PFSK-1 (cell line): Measurements from ENCODE around the gene PIEZO2.

Source experiments
- FOXP2 ChIP-seq: optimal IDR thresholded peaks from 2 replicates; pipeline ENCODE3; 2011; ENCODE audit warnings: borderline replicate concordance, control low read depth, inconsistent platforms; ENCODE audit not compliant: insufficient read depth; ENCODE audit errors: extremely low read length, extremely low read depth
- POLR2AphosphoS5 ChIP-seq: IDR thresholded peaks from 2 replicates; pipeline ENCODE4 v1.6.1; 2012; ENCODE audit warnings: low read depth, mild to moderate bottlenecking, control low read depth, low read length, moderate library complexity
- SIN3A ChIP-seq: IDR thresholded peaks from 2 replicates; pipeline ENCODE4 v1.6.1; 2012; ENCODE audit warnings: mild to moderate bottlenecking, low read length, moderate library complexity, borderline replicate concordance; ENCODE audit not compliant: insufficient read depth
- TAF1 ChIP-seq: IDR thresholded peaks from 2 replicates; pipeline ENCODE4 v1.6.1; 2012; ENCODE audit warnings: low read length, control low read depth, borderline replicate concordance; ENCODE audit not compliant: insufficient read depth
- TF ChIP-seq, protein P1 (sequence below), 2 experiments: IDR thresholded peaks; 2 replicates each; pipeline versions ENCODE4 v1.6.1 to v1.8.0; 2011 to 2012; ENCODE audit warnings: low read depth in 2 of 2, low read length in 2 of 2, control low read depth in 1 of 2, inconsistent platforms in 1 of 2, mild to moderate bottlenecking in 1 of 2, moderate library complexity in 1 of 2; ENCODE audit not compliant: insufficient read depth in 1 of 2

- TF ChIP-seq POLR2AphosphoS5 (no peak), TAF1 (no peak), SIN3A (no peak), FOXP2 (no peak)
- TF ChIP-seq, protein P1, sequence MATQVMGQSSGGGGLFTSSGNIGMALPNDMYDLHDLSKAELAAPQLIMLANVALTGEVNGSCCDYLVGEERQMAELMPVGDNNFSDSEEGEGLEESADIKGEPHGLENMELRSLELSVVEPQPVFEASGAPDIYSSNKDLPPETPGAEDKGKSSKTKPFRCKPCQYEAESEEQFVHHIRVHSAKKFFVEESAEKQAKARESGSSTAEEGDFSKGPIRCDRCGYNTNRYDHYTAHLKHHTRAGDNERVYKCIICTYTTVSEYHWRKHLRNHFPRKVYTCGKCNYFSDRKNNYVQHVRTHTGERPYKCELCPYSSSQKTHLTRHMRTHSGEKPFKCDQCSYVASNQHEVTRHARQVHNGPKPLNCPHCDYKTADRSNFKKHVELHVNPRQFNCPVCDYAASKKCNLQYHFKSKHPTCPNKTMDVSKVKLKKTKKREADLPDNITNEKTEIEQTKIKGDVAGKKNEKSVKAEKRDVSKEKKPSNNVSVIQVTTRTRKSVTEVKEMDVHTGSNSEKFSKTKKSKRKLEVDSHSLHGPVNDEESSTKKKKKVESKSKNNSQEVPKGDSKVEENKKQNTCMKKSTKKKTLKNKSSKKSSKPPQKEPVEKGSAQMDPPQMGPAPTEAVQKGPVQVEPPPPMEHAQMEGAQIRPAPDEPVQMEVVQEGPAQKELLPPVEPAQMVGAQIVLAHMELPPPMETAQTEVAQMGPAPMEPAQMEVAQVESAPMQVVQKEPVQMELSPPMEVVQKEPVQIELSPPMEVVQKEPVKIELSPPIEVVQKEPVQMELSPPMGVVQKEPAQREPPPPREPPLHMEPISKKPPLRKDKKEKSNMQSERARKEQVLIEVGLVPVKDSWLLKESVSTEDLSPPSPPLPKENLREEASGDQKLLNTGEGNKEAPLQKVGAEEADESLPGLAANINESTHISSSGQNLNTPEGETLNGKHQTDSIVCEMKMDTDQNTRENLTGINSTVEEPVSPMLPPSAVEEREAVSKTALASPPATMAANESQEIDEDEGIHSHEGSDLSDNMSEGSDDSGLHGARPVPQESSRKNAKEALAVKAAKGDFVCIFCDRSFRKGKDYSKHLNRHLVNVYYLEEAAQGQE (IDR thresholded peaks at IDR 0.05; ENCODE audit: insufficient read depth in 1 of 2, low read depth in 2 of 2, low read length in 2 of 2), result no peak
These were observed 121.5 kb downstream of the PIEZO2 start for GRCh38 chr18:11027862-11028261.
